ENCODE results near the gene TMOD2.

Gene TMOD2

DNA sequence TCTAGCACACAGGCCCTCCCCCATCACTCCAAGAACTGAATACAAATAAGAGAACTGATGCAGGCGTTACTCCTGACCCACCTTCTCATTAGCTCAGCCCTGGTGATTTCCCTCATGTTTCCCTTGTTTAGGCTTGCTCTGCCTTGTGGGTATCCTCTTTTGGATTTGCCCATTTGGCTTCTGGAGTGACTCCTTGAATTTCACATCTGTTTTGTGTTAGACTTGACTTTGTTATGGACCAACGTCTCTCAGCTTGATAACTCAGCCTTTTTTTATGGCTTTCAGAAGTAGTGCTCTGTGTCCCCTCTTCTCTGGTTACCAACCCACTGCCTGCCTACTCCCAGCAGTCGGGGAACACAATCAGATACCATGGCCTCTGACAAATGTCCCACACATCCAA is 66.8 kb downstream of the TMOD2 start:
- DNase-seq (ENCODE audit: low spot score) = no peak

- DNase-seq (ENCODE audit: low spot score) = no peak
Measured at GRCh38 chr15:51825698-51826097, 74.3 kb downstream of the TMOD2 start.

GRCh38 chr15:51828621-51829375 is 77.4 kb downstream of the TMOD2 start:
- no peak for DNase-seq (ENCODE audit: low spot score)

DNA sequence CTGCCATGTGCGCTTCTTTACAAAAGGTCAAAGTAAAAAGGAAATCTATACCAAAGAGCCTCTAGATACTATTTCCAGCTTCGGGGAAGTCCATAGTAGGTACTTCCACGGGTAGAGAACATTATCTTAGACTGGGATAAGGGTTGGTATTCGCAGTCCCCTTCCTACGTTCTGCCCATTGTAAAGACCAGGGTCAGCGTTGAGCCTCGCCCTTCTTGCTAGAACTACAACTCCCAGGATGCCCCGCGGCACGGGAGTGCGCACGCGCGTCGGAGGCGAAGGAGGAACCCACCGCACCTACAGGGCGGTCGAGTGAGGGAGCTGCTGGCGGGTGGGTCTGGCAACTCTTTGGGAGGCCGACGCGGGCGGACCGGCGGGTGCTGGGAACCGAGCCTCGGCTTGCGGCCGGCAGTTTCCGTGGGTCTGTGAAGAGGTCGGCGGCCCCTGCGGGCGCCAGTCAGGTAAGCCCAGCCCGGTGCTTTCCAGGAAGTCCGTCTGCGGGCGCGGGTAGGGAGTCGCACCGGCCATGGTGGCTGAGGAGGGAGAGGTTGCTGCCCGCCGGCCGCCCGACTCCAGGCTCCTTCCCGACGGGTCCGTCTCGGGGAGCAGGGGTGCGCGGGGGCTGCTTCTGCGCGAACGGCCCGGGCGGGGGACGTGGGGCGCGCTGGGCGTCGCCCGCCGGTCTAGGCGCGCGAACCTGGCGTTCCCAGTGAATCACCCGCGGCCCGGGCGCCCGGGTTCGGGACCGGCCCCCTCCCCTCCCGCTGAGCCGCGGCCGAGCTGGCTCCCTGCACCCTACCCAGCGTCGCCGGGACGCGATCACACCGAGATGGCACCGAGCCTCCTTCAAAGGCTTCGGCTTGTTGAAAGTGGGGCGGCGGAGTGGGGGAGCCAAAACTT is 78.2 kb downstream of the TMOD2 start, which contains the start of gene TMOD3:
Gene TMOD3 (plus strand): TSS at position 278 of the 900 bp plus-strand sequence. CDS start 33,232 bp downstream, outside the sequence.
- DNase-seq (ENCODE audit: low spot score) = peak; percentile 91

GRCh38 chr15:51830276-51830806 is 78.9 kb downstream of the TMOD2 start:
- peak; percentile 22 for DNase-seq (ENCODE audit: low spot score)

- DNase-seq (ENCODE audit: low spot score) = no peak
Measured at GRCh38 chr15:51833772-51834171, 82.4 kb downstream of the TMOD2 start.

DNA sequence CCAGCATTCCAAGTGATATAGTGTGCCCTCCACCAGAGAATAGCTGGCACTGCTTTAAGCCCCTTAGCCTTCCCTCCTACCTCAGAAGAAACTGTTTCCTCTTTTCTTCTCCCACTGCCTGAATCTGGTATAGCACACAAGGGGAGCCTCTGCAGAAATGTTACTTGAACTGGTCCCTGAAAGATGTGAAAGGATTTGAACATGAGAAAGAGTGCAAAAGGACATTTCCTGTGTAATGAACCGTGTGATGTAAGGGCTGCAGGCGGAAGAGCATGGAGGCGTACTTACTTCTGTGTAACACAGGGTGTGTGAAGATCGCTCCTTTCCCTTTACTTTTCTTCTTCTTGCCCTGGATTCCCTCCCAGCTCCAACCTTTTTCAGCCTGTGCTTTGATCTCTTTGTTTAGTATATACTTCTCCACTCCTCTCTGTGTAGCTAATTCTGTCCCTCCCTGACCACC is 86.4 kb downstream of the TMOD2 start:
- DNase-seq (ENCODE audit: low spot score) = no peak

DNA sequence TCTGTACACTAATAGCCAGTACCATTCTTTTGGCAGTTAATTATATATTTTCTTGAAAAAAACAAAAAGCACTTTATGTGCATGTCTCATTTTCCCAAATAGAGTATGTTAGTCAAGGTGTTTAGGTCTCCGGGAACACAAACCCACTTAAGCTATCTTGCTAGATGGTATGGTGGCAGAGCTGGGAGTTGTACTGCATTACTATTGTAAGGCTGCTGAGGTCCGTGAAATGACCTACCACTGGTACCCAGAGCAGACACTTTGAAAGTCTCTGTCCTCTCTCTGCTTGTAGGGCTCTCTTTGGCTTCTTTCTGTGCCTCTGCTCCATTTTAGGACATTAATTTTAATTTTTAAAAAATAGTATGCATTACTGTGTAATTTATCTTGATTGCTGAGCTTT is 86.9 kb downstream of the TMOD2 start:
- DNase-seq (ENCODE audit: low spot score) = no peak

- no peak for DNase-seq (ENCODE audit: low spot score)
Measured at GRCh38 chr15:51840692-51841091, 89.3 kb downstream of the TMOD2 start.

DNA sequence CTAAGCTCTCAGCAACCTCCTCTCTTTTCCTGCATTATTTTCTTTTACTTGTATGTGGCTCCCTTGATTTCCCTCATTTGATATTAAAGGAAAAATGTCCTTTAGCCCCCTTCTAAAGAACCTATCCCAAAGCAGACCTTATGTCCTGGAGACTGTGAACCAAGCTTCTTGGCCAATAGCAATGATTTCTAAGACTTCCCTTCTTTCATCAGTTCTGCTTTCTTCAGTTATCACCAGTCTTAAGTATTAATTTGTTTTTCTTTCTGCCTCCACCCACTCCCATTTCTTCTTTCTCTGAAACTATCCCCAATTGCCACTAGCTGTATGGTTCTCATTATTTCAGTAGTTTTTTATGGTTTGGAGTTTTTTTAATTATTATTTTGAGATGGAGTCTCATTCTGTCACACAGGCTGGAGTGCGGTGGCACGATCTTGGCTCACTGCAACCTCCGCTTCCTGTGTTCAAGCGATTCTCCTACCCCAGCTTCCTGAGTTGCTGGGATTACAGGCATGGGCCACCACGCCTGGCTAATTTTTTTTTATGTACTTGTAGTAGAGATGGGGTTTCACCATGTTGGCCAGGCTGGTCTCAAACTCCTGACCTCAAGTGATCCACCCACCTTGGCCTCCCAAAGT is 90.1 kb downstream of the TMOD2 start:
- DNase-seq (ENCODE audit: low spot score) = no peak

- no peak for DNase-seq (ENCODE audit: low spot score)
Measured at GRCh38 chr15:51842265-51842664, 90.9 kb downstream of the TMOD2 start.

- no peak for DNase-seq (ENCODE audit: low spot score)
Measured at GRCh38 chr15:51842852-51843737, 91.7 kb downstream of the TMOD2 start.

GRCh38 chr15:51844747-51845426 is 93.5 kb downstream of the TMOD2 start:
- DNase-seq (ENCODE audit: low spot score) = peak; percentile 22

DNA sequence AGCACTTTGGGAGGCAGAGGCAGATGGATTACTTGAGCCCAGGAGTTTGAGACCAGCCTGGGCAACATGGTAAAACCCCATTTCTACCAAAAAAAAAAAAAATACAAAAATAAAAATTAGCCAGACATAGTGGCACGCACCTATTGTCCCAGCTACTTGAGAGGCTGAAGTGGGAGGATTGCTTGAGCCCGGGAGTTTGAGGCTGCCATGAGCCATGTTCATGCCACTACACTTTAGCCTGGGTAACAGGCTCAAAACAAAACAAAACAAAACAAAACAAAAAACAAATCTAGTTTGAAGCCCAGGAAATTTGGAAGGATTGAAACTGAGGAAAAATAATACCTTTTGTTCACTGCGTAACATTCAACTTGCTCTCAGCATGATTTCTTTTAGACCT is 94.7 kb downstream of the TMOD2 start:
- no peak for DNase-seq (ENCODE audit: low spot score)

- DNase-seq (ENCODE audit: low spot score) = no peak
Measured at GRCh38 chr15:51846463-51847230, 95.2 kb downstream of the TMOD2 start.

GRCh38 chr15:51848811-51849210 is 97.4 kb downstream of the TMOD2 start:
- no peak for DNase-seq (ENCODE audit: low spot score)

DNA sequence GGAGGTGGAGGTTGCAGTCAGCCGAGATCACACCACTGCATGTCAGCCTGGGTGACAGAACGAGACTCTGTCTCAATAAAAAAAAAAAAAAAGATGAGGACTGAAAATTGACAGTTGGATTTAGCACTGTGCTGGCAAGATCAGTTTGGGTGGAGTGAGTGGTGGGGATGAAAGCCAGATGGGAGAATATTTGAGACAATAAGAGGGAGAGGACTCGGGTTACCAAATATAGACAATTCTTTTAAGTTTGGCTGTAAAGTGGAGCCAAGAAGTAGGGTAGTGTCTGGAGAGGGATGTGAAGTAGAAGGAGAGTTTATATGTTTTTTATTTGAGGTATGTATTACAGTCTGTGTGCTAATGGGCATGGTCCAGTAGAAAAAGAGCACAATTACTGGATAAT is 98.5 kb downstream of the TMOD2 start:
- no peak for DNase-seq (ENCODE audit: low spot score)

DNA sequence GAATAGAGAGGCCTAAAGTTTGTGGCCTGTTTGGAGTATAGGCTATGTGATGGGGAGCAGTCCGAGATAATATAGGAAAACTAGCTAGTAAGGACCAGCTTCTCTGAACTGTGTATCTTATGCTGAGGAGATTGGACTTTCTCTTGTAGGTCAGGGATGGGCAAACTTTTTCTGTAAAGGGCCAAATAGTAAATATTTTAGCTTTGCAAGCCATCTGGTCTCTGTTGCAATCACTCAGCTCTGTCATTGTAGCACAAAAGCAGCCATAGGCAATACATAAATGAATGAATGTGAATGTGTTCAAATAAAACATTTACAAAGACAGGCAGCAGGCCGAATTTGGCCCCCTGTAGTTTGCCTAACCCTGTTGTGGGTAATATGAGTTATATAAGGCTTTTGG is 102.6 kb downstream of the TMOD2 start:
- DNase-seq (ENCODE audit: low spot score) = no peak

- DNase-seq (ENCODE audit: low spot score) = no peak
Measured at GRCh38 chr15:51855612-51856011, 104.2 kb downstream of the TMOD2 start.
